ENCODE results near the gene ANKEF1.

DNA sequence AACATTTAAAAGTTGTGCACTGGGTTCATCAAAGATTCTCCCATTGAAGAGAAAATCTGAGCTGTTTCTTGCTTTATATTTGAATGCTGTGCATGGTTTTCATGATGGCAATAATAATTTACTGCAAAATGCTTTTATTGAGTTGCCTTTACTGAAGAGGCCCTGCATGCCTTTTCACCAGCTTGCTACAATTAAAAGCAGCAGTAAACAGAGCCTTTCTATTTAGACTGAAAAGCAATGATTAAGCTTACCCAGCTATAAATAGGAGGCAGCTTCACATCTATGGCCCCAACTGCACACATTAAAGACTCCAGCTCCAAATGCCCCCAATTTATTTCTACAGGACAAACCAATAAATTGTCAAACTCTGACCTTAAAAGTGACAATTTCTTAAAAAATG is 70.3 kb downstream of the ANKEF1 start:
- TF ChIP-seq, protein P1, sequence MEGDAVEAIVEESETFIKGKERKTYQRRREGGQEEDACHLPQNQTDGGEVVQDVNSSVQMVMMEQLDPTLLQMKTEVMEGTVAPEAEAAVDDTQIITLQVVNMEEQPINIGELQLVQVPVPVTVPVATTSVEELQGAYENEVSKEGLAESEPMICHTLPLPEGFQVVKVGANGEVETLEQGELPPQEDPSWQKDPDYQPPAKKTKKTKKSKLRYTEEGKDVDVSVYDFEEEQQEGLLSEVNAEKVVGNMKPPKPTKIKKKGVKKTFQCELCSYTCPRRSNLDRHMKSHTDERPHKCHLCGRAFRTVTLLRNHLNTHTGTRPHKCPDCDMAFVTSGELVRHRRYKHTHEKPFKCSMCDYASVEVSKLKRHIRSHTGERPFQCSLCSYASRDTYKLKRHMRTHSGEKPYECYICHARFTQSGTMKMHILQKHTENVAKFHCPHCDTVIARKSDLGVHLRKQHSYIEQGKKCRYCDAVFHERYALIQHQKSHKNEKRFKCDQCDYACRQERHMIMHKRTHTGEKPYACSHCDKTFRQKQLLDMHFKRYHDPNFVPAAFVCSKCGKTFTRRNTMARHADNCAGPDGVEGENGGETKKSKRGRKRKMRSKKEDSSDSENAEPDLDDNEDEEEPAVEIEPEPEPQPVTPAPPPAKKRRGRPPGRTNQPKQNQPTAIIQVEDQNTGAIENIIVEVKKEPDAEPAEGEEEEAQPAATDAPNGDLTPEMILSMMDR (IDR thresholded peaks at IDR 0.05; ENCODE audit: low read length) = no peak
- no peak for TF ChIP-seq EZH2 (IDR thresholded peaks at IDR 0.05; ENCODE audit: borderline replicate concordance, low read length)

Measured in OCI-LY1 (cell line).